Fibroblast of skin of right biceps (primary cell): ENCODE data around the gene ZNF428.
A peak's percentile ranks its signal among the peaks of the same experiment; 100 is the strongest.
"Not testable (repeated sequence)": the region's sequence is repeated elsewhere in the genome, so short reads cannot be mapped to it uniquely, and the experiment has no call there.

ENCODE experiments used
- DNase-seq: peaks from one replicate; pipeline ENCODE4 v3.0.0-alpha.2; 2013

ZNF428 gene

GRCh38 chr19:43619262-43620060, at the start of gene ZNF428:
Gene ZNF428, minus strand, starts transcription at chr19:43619629. Its CDS starts 5,325 bp downstream, at chr19:43614304.
- DNase-seq, result peak; percentile 91

DNA sequence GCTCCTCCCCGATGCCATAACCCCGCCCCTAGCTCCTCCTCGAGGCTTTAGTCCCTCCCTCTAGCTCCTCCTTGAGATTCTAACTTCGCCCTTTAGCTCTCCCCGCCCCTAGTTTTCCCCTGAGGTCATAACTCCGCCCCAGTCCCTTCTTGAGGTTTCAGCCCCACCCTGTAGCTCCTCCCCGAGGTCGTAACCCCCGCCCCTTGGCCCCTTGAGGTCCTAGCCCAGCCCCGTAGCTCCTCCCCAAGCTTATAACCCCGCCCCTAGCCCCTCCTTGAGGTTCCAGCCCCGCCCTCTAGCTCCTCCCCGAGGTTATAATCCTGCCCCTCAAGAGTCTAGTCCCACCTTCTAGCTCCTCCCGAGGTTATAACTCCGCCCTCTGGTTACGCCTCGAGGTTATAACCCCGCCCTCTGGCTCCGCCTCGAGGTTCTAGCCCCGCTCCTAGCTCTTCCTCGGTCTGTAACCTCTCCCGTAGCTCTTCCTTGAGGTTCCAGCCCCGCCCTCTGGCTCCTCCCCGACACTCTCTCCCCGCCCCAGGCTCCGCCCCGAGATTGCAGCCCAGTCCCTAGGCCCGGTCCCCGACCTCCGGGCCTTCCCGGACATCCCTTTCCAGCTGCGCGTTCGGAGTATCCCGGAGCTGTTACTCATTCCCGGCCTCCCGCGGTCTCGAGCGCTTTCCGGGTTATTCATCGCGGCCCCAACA, 49.1 kb upstream of the ZNF428 start:
- DNase-seq, result peak; percentile 99

GRCh38 chr19:43667876-43668405, 48.5 kb upstream of the ZNF428 start:
- no peak for DNase-seq

DNA sequence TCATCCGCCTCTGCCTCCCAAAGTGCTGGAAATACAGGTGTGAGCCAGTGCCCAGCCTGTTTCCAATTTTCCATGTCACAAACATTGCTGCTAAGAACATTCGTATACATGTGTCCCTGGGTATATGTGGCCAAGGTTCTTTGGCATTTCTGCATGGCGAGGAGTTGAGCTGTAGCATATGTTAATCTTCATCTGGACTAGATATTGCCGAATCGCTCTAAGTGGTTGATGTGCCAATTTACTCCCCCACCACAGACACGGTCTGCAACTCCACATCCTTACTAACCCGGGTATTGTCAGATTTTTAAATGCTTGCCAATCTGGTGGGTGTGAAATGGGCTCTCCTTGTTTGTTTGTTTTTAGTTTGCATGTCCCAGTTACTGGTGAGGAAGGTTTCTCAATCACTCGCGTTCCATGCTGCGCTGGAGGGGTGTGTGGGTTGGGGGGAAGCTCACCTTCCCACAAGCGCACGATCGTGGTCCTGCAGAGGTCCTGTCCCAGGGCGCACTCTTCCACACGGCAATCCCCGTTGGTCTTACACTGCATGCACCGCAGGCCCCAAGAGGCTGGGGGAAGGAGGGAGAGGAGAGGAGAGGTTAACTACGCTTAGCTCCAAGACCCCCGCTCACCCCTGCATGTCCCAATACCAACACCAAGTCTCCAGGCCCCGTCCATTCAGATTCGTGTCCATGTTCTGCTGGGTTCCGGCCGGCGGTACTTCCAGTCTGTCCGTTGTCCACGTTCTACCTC, 47.9 kb upstream of the ZNF428 start:
- no peak for DNase-seq

GRCh38 chr19:43664018-43664417, 44.6 kb upstream of the ZNF428 start:
- DNase-seq, result no peak

DNA sequence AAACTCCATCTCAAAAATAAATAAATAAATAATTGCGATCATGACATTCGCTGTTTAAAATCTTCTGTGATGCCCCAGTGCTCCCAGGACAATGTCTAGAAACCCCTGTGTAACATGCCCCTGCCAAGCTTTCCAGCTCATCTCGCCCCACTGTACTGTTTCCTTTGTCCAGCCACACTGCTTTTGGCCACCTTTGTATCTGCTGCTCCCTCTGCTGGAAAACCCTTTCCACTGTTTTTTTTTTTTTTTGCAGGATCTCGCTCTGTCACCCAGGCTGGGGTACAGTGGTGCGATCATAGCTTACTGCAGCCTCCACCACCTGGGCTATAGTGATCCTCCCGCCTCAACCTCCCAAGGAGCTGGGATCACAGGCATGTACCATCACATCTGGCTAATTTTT, 43.1 kb upstream of the ZNF428 start:
- peak; percentile 11 for DNase-seq

GRCh38 chr19:43660971-43661360, 41.5 kb upstream of the ZNF428 start:
- no peak for DNase-seq

- DNase-seq, result no peak
Observed at GRCh38 chr19:43660301-43660970, 41.0 kb upstream of the ZNF428 start.

DNA sequence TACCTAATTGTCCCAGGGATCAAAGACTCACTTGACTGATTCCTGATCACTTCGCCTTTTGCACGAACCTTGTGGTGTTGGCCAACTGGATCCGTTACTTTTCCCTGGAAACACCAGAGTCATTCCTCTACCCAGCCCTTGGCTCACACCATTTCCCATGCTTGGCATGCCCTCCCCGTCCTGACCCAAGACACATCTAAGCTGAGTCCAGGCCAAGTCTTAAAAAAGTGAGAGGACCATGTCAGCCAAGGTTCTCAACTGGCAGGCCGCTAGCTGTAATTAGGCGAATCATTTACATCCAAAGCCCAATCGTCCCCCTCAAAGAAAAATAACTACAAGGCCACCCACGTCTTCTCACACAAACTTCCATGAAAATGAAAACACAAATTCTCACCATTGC, 39.1 kb upstream of the ZNF428 start:
- no peak for DNase-seq

GRCh38 chr19:43658001-43658400, 38.6 kb upstream of the ZNF428 start:
- no peak for DNase-seq

DNA sequence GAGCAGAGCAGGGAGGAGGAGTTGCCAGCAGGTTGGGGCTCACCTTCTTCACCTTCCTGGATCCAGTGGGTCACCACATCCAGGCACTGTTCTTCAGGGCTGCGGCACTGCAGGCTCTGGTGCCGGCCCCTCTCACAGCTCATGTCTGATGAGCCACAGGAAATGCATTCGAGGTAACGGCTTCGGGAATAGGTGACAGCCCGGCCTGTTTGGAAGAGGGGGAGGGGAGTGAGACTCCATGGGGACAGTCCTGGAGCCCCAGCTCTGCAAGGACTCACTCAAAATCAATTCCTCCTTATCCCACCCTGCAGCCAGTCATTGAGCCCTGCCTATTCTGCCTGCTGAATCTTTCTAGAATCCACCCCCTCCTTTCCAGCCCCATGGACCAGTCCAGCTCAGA, 37.0 kb upstream of the ZNF428 start:
- no peak for DNase-seq

DNA sequence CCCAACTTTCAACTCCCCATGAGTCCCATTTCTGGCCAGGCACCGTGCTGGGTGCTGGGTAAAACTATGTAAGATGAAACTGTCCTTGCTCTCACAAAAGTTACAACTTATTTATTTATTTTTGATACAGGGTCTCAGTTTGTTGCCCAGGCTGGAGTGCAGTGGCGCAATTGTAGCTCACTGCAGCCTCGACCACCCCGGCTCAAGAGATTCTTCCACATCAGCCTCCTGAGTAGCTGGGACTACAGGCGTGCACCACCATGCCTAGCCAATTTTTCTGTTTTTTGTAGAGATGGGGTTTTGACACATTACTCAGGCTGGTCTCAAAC, 33.1 kb upstream of the ZNF428 start:
- DNase-seq, result no peak

GRCh38 chr19:43651758-43652545, 32.5 kb upstream of the ZNF428 start:
- peak; percentile 56 for DNase-seq

DNA sequence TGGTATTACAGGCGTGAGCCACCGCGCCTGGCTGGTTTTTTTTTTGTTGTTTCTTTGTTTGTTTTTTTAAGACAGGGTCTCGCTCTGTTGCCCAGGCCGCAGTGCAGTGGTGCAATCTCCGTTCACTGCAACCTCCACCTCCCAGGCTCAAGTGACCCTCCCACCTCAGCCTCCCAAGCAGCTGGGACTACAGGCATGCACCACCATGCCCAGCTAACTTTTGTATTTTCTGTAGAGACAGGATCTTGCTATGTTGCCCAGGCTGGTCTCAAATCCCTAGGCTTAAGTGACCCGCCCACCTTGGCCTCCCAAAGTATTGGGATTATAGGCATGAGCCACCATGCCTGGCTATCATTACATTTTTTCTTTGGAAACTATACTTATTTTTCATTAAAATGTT, 30.8 kb upstream of the ZNF428 start:
- not testable (repeated sequence) for DNase-seq

DNA sequence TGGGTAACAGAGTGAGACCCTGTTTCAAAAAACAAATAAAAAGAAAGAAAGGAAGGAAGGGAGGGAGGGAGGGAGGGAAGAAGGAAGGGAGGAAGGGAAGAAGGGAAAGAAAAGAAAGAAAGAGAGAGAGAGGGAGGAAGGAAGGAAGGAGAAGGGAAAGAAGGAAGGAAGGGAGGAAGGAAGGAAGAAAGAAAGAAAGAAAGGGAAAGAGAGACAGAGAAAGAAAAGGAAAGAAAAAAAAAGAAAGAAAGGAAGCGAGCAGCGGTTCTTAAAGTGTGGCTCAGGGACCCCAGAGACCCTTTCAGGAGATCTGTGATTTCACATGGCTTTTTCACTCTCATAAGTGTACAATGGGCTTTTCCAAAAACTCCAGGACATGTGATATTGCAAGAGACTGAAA, 30.1 kb upstream of the ZNF428 start:
- no peak for DNase-seq

DNA sequence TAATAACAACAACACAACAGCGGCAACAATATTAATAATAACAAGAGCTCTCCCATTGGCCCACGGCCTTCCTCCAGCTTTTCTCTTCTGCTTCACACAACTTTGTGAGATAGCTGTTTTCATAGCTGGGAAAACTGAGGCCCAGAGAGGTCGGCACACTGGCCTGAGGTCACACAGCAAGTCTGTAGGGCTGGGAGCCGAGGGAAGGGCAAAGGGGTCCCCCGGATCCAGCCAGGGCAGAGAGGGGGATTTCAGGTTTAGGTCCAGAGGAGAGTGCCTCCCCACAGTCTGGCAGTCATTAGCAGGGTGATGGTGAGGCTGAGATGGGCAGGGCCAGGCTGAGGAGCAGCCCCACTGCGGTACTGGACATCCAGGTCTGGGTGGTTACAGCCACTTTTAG, 29.2 kb upstream of the ZNF428 start:
- no peak for DNase-seq

DNA sequence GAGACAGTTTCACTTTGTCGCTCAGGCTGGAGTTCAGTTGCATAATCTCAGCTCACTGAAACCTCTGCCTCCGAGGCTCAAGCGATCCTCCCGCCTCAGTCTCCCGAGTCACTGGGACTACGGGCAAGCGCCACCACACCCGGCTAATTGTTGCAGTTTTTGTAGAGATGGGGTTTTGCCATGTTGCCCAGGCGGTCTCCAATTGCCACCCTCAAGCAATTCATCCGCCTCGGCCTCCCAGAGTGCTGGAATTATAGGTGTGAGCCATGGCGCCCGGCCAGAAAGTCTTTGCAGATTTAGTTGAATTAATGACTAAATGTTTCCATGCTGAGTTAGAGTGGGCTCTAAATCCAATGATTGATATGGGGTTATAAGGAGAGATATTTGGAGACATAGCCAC, 24.8 kb upstream of the ZNF428 start:
- DNase-seq, result no peak

DNA sequence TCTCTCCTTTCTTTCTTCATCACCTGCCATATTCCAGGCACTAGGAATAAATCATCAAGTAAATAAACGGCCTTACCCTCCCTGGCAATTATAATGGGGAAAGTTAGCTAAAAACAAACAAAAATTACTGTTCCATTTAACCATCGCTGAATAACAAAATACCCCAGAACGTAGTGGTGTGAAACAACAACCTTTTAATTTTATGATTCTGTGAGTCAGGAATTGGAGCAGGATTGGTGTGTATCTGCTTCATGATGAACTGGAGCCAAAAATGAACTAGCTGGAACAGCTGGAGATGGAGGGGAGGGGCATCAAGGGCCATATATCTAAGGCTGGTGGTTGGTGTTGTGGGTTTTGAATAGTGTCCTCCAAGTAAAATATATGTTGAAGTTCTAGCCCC, 23.9 kb upstream of the ZNF428 start:
- no peak for DNase-seq

DNA sequence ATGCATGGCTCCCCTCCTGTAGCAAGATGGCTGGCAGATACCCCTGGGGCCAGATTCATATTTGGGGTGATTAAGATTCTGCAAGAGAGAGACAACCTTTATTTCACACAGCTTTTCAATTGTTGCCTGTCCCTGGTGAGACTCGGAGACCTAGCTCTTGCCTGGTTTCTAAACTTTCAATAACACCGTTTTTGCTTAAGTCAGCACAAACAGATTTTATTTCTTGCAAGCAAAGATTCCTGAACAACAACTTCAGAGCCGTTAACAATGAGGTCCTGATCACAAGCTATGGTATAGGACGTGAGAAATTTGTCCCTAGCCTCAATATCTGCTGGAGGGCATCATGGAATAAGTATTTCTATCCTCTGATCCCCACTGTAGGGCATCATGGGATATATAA, 23.1 kb upstream of the ZNF428 start:
- DNase-seq, result no peak

GRCh38 chr19:43641333-43641732, 21.9 kb upstream of the ZNF428 start:
- DNase-seq, result no peak

- no peak for DNase-seq
Observed at GRCh38 chr19:43640424-43640757, 21.0 kb upstream of the ZNF428 start.
